ENCODE results near the gene SLC10A6. TPM values are rescaled to one million over a fixed set of nuclear protein-coding genes. Genes with fewer than 3 reads are reported as not detected.

SLC10A6 gene
- total and polyA plus RNA-seq, 10 of the 15 experiments (the other 5 are each of a cell fraction or from before 2014, with no cell fraction given): 0.05 TPM; not detected in 9

GRCh38 chr4:86841309-86841708 lies 7.9 kb downstream of the SLC10A6 start:
- ChIA-PET CTCF (no interaction called here), SMC1A (ENCODE audit: uncharacterized antibody, unreplicated experiment) (no interaction called here), RAD21 (ENCODE audit: unreplicated experiment) (no interaction called here), POLR2A (no interaction called here)
- DNase-seq (ENCODE audit: low read depth, low spot score): no peak
- BruUV-seq (replicated peaks): no TSS peak
- in situ Hi-C loops (cut with MboI): no loop called here
- H3K9me3 ChIP-seq (replicated peaks; ENCODE audit: control insufficient read depth, insufficient read depth, low read length): no peaks in the 10 kb centered on the region
- H3K79me2 ChIP-seq (ENCODE audit: control insufficient read depth, insufficient read depth, low read length): no peaks in the 10 kb centered on the region
- H2AFZ ChIP-seq (ENCODE audit: control insufficient read depth, low read depth, low read length): no peak overlapping the region
- FAIRE-seq: no peak
- no peak overlapping the region for H3K9ac ChIP-seq (ENCODE audit: control insufficient read depth, insufficient read depth, low read length)
- no peak overlapping the region for H3K4me2 ChIP-seq (ENCODE audit: control insufficient read depth, insufficient read depth)
- H3K27ac ChIP-seq (ENCODE audit: control insufficient read depth, insufficient read depth): no peak overlapping the region
- no peaks in the 10 kb centered on the region for H4K20me1 ChIP-seq (ENCODE audit: control insufficient read depth, insufficient read depth)
- no peak for TF ChIP-seq EZH2 (IDR thresholded peaks at IDR 0.05; ENCODE audit: borderline replicate concordance, control insufficient read depth, low read depth, low read length)
- TF ChIP-seq MLLT1 (IDR thresholded peaks at IDR 0.05): no peak
- TF ChIP-seq BACH1 (IDR thresholded peaks at IDR 0.05; ENCODE audit: borderline replicate concordance): no peak
- TF ChIP-seq KDM1A (IDR thresholded peaks at IDR 0.05; ENCODE audit: borderline replicate concordance): no peak
- TF ChIP-seq SP1 (IDR thresholded peaks at IDR 0.05; ENCODE audit: low read depth, low read length): no peak
- TF ChIP-seq JUNB (IDR thresholded peaks at IDR 0.05): no peak
- no peak for TF ChIP-seq CREB1 (IDR thresholded peaks at IDR 0.05; ENCODE audit: low read depth)
- no peak for TF ChIP-seq BHLHE40 (IDR thresholded peaks at IDR 0.05; ENCODE audit: borderline replicate concordance in 1 of 2, low read depth in 2 of 2, low read length in 1 of 2)
- TF ChIP-seq NR2C2 (IDR thresholded peaks at IDR 0.05; ENCODE audit: borderline replicate concordance, control insufficient read depth, insufficient read length, low read depth): no peak
- TF ChIP-seq TCF3 (IDR thresholded peaks at IDR 0.05; ENCODE audit: borderline replicate concordance, insufficient read depth, low read depth, low read length): no peak
- TF ChIP-seq, protein P1, sequence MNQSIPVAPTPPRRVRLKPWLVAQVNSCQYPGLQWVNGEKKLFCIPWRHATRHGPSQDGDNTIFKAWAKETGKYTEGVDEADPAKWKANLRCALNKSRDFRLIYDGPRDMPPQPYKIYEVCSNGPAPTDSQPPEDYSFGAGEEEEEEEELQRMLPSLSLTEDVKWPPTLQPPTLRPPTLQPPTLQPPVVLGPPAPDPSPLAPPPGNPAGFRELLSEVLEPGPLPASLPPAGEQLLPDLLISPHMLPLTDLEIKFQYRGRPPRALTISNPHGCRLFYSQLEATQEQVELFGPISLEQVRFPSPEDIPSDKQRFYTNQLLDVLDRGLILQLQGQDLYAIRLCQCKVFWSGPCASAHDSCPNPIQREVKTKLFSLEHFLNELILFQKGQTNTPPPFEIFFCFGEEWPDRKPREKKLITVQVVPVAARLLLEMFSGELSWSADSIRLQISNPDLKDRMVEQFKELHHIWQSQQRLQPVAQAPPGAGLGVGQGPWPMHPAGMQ (IDR thresholded peaks at IDR 0.05; ENCODE audit: borderline replicate concordance): no peak
- H3K4me3 ChIP-seq: no peak overlapping the region
- no peaks in the 10 kb centered on the region for H3K27me3 ChIP-seq (replicated peaks in 1 of 2; ENCODE audit: control insufficient read depth in 2 of 2, insufficient read depth in 2 of 2, low read length in 1 of 2)
- intact Hi-C loops (cut with micrococcal nuclease; ENCODE audit: unreplicated experiment): no loop called here
- H3K4me1 ChIP-seq (ENCODE audit: control insufficient read depth, insufficient read depth, low read length): no peaks in the 10 kb centered on the region
- ATAC-seq: no peak
- H3K36me3 ChIP-seq (ENCODE audit: control insufficient read depth in 2 of 2, insufficient read depth in 2 of 2, low read length in 1 of 2): no peaks in the 10 kb centered on the region
- WGBS (ENCODE audit: insufficient coverage, insufficient replicate concordance, low lambda C conversion rate, missing lambda C conversion rate): 63% methylated on average over 1 of the region's 1 CpG
